ENCODE measurements around the gene LCN6. TPM values are rescaled to one million over a fixed set of nuclear protein-coding genes. Genes with fewer than 3 reads are reported as not detected.

LCN6 gene
- total RNA-seq, 1 donor from 2014 or later: not detected

GRCh38 chr9:136695955-136696354 lies 52.4 kb downstream of the LCN6 start:
- TF ChIP-seq CTCF (conservative IDR thresholded peaks at IDR 0.05): no peak
- H3K27me3 Mint-ChIP-seq (ENCODE audit: low read depth): peaks cover 2% of the 10 kb centered on the region
- no peak for DNase-seq (ENCODE audit: low read depth, low spot score)

GRCh38 chr9:136695435-136695895 lies 52.9 kb downstream of the LCN6 start:
- DNase-seq (ENCODE audit: low read depth, low spot score): no peak
- TF ChIP-seq CTCF (conservative IDR thresholded peaks at IDR 0.05): no peak
- peaks cover 23% of the 10 kb centered on the region for H3K4me1 Mint-ChIP-seq
- H3K9me3 Mint-ChIP-seq: no peaks in the 10 kb centered on the region
- no peaks in the 10 kb centered on the region for H3K36me3 Mint-ChIP-seq (ENCODE audit: low read depth)
- H3K4me3 Mint-ChIP-seq: no peak overlapping the region
- H3K27me3 Mint-ChIP-seq (ENCODE audit: low read depth): peaks cover 2% of the 10 kb centered on the region
- no peak overlapping the region for H3K27ac Mint-ChIP-seq (ENCODE audit: unreplicated experiment)

More at GRCh38 chr9:136695955-136696354, 52.4 kb downstream of the LCN6 start:
- Mint-ChIP-seq H3K36me3 (ENCODE audit: low read depth) (no peaks in the 10 kb centered on the region), H3K27ac (ENCODE audit: unreplicated experiment) (no peak overlapping the region), H3K4me1 (peaks cover 23% of the 10 kb centered on the region), H3K9me3 (no peaks in the 10 kb centered on the region), H3K4me3 (no peak overlapping the region)

- no peaks in the 10 kb centered on the region for H3K9me3 Mint-ChIP-seq
- no peaks in the 10 kb centered on the region for H3K36me3 Mint-ChIP-seq (ENCODE audit: low read depth)
- peaks cover 2% of the 10 kb centered on the region for H3K27me3 Mint-ChIP-seq (ENCODE audit: low read depth)
- H3K4me1 Mint-ChIP-seq: peaks cover 23% of the 10 kb centered on the region
- no peak for TF ChIP-seq CTCF (conservative IDR thresholded peaks at IDR 0.05)
- no peak overlapping the region for H3K4me3 Mint-ChIP-seq
- no peak overlapping the region for H3K27ac Mint-ChIP-seq (ENCODE audit: unreplicated experiment)
- no peak for DNase-seq (ENCODE audit: low read depth, low spot score)
Observed at GRCh38 chr9:136694872-136695247, 53.5 kb downstream of the LCN6 start.

- Mint-ChIP-seq H3K36me3 (ENCODE audit: low read depth) (no peaks in the 10 kb centered on the region), H3K27ac (ENCODE audit: unreplicated experiment) (no peak overlapping the region), H3K27me3 (ENCODE audit: low read depth) (peaks cover 3% of the 10 kb centered on the region), H3K4me1 (peaks cover 23% of the 10 kb centered on the region), H3K4me3 (no peak overlapping the region), H3K9me3 (no peaks in the 10 kb centered on the region)
- peak; percentile 61 for DNase-seq (ENCODE audit: low read depth, low spot score)
- peak; percentile 68 for TF ChIP-seq CTCF (conservative IDR thresholded peaks at IDR 0.05)
Observed at GRCh38 chr9:136694163-136694871, 54.0 kb downstream of the LCN6 start.

Small RNA genes within 50 kb of the gene (microRNA-seq; reads per million reads assigned to microRNA genes)
- gene MIR6722: not detected

Other genes with a start within 250 kb of the LCN6 start
- gene NOTCH1, start 202.5 kb downstream of the LCN6 start, total RNA-seq: 99.0 and 99.7 TPM in 2 replicates
- 14.1 and 16.8 TPM in 2 replicates for gene EGFL7, start 85.6 kb downstream of the LCN6 start, total RNA-seq
- 18.4 and 19.0 TPM in 2 replicates for gene AGPAT2, start 61.1 kb downstream of the LCN6 start, total RNA-seq
- 46.3 and 49.2 TPM in 2 replicates for gene DIPK1B, start 36.0 kb downstream of the LCN6 start, total RNA-seq
- gene LCN10, start 5.6 kb downstream of the LCN6 start, total RNA-seq: not detected in 2 replicates
- not detected in 2 replicates for gene LCN8, start 9.7 kb upstream of the LCN6 start, total RNA-seq
- not detected in 2 replicates for gene LCN15, start 16.0 kb upstream of the LCN6 start, total RNA-seq
- 27.8 and 31.0 TPM in 2 replicates for gene TMEM141, start 42.8 kb upstream of the LCN6 start, total RNA-seq
- 0.93 and 1.4 TPM in 2 replicates for gene CCDC183, start 47.8 kb upstream of the LCN6 start, total RNA-seq
- gene RABL6, start 59.4 kb upstream of the LCN6 start, total RNA-seq: 191 and 198 TPM in 2 replicates
- 2.8 and 3.3 TPM in 2 replicates for gene AJM1, start 94.0 kb upstream of the LCN6 start, total RNA-seq
- 170 and 175 TPM in 2 replicates for gene PHPT1, start 100.9 kb upstream of the LCN6 start, total RNA-seq
- gene MAMDC4, start 103.8 kb upstream of the LCN6 start, total RNA-seq: 19.3 and 20.6 TPM in 2 replicates
- gene EDF1, start 117.8 kb upstream of the LCN6 start, total RNA-seq: 338 and 339 TPM in 2 replicates
- 30.1 and 34.4 TPM in 2 replicates for gene TRAF2, start 138.0 kb upstream of the LCN6 start, total RNA-seq
- gene FBXW5, start 196.2 kb upstream of the LCN6 start, total RNA-seq: 81.2 and 83.9 TPM in 2 replicates
- gene C8G, start 196.7 kb upstream of the LCN6 start, total RNA-seq: 0.59 and 0.98 TPM in 2 replicates
- gene LCN12, start 203.7 kb upstream of the LCN6 start, total RNA-seq: 0.50 and 1.1 TPM in 2 replicates
- not detected in 2 replicates for gene PTGDS, start 229.0 kb upstream of the LCN6 start, total RNA-seq
- gene LCNL1, start 234.5 kb upstream of the LCN6 start, total RNA-seq: not detected in 2 replicates
- 82.6 and 84.9 TPM in 2 replicates for gene PAXX, start 243.9 kb upstream of the LCN6 start, total RNA-seq
- not detected in 2 replicates for gene CLIC3, start 248.0 kb upstream of the LCN6 start, total RNA-seq

All from neural crest cell (in vitro differentiated cells).